Adrenal gland (tissue), 5 donors: Measurements from ENCODE around the gene SYT5.

Source experiments
- POLR2A ChIP-seq, 2 donors: fragments of 450-650 bp; IDR thresholded peaks; one replicate each; pipeline ENCODE4 v1.6.1; 2017; ENCODE audit warnings: antibody characterized with exemption in 2 of 2, mild to moderate bottlenecking in 2 of 2, moderate library complexity in 1 of 2
- TF ChIP-seq, protein P1 (sequence below), 6 experiments: fragments of 450-650 bp in 4 of 6; fragments of 200-600 bp in 2 of 6; sonication (generic) in 1 of 6; IDR thresholded peaks; 1 replicate in 5 of 6; 2 replicates in 1 of 6; pipeline versions ENCODE4 v1.5.1 to v1.8.0; 2016 to 2021; ENCODE audit warnings: antibody characterized with exemption in 6 of 6, mild to moderate bottlenecking in 2 of 6, moderate library complexity in 1 of 6
- donor health status: DM: no; HTN: no; CAD: no.

DNA sequence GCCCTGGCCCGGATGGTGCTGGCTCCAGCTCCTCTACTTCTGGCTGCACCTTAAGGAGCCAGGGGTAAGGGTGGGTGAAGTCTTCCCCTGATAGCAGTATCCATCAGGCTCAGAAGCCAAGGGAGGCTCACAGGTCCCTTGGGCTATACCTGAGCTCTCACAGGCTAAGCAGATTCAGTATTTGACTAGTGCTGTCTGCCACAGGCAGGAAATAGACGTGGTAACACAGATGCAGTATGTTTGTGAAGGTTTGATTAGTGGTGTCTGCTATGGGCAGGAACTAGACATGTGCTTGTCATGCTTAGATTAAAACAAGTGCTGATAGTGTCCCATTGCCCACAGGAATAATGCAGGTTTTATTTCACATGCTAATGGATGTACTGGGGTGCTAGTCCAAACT, 4.0 kb downstream of the SYT5 start:
- TF ChIP-seq POLR2A (IDR thresholded peaks at IDR 0.05) = no peak
- TF ChIP-seq, protein P1, sequence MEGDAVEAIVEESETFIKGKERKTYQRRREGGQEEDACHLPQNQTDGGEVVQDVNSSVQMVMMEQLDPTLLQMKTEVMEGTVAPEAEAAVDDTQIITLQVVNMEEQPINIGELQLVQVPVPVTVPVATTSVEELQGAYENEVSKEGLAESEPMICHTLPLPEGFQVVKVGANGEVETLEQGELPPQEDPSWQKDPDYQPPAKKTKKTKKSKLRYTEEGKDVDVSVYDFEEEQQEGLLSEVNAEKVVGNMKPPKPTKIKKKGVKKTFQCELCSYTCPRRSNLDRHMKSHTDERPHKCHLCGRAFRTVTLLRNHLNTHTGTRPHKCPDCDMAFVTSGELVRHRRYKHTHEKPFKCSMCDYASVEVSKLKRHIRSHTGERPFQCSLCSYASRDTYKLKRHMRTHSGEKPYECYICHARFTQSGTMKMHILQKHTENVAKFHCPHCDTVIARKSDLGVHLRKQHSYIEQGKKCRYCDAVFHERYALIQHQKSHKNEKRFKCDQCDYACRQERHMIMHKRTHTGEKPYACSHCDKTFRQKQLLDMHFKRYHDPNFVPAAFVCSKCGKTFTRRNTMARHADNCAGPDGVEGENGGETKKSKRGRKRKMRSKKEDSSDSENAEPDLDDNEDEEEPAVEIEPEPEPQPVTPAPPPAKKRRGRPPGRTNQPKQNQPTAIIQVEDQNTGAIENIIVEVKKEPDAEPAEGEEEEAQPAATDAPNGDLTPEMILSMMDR (IDR thresholded peaks at IDR 0.05) = no peak
